ENCODE measurements around the gene ATCAY.

The ATCAY gene

DNA sequence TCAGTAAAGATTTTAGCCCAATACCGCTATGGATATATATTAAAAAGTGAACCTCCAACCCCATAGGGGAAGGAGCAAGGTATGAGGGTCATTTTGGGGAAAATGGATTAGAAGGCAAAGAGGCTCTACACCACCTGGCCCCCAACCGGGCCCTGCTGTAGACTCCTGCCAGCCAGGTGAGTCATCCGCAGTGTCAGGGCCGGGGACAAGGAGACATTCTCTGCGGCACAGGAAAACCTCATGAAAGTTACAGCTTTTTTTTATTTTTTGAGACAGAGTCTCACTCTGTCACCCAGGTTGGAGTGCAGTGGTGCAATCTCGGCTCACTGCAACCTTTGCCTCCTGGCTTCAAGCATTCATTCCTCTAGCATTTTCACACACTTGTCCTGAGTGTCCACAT lies 43.6 kb upstream of the ATCAY start:
- Histone ChIP-seq H3K4me3 (replicated peaks; ENCODE audit: insufficient read depth, low read length) (no peak overlapping the region), H3K27ac (replicated peaks) (no peak overlapping the region), H3K27me3 (ENCODE audit: insufficient read depth, poor library complexity, severe bottlenecking) (no peaks in the 10 kb centered on the region)
- no peak for TF ChIP-seq SPI1 (IDR thresholded peaks at IDR 0.05; ENCODE audit: borderline replicate concordance, low read depth)
- TF ChIP-seq, protein P1, sequence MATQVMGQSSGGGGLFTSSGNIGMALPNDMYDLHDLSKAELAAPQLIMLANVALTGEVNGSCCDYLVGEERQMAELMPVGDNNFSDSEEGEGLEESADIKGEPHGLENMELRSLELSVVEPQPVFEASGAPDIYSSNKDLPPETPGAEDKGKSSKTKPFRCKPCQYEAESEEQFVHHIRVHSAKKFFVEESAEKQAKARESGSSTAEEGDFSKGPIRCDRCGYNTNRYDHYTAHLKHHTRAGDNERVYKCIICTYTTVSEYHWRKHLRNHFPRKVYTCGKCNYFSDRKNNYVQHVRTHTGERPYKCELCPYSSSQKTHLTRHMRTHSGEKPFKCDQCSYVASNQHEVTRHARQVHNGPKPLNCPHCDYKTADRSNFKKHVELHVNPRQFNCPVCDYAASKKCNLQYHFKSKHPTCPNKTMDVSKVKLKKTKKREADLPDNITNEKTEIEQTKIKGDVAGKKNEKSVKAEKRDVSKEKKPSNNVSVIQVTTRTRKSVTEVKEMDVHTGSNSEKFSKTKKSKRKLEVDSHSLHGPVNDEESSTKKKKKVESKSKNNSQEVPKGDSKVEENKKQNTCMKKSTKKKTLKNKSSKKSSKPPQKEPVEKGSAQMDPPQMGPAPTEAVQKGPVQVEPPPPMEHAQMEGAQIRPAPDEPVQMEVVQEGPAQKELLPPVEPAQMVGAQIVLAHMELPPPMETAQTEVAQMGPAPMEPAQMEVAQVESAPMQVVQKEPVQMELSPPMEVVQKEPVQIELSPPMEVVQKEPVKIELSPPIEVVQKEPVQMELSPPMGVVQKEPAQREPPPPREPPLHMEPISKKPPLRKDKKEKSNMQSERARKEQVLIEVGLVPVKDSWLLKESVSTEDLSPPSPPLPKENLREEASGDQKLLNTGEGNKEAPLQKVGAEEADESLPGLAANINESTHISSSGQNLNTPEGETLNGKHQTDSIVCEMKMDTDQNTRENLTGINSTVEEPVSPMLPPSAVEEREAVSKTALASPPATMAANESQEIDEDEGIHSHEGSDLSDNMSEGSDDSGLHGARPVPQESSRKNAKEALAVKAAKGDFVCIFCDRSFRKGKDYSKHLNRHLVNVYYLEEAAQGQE (IDR thresholded peaks at IDR 0.05; ENCODE audit: insufficient replicate concordance, low read depth) = no peak
- TF ChIP-seq, protein P2, sequence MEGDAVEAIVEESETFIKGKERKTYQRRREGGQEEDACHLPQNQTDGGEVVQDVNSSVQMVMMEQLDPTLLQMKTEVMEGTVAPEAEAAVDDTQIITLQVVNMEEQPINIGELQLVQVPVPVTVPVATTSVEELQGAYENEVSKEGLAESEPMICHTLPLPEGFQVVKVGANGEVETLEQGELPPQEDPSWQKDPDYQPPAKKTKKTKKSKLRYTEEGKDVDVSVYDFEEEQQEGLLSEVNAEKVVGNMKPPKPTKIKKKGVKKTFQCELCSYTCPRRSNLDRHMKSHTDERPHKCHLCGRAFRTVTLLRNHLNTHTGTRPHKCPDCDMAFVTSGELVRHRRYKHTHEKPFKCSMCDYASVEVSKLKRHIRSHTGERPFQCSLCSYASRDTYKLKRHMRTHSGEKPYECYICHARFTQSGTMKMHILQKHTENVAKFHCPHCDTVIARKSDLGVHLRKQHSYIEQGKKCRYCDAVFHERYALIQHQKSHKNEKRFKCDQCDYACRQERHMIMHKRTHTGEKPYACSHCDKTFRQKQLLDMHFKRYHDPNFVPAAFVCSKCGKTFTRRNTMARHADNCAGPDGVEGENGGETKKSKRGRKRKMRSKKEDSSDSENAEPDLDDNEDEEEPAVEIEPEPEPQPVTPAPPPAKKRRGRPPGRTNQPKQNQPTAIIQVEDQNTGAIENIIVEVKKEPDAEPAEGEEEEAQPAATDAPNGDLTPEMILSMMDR (IDR thresholded peaks at IDR 0.05; ENCODE audit: insufficient read depth, low read length) = no peak
- TF ChIP-seq POLR2AphosphoS5 (IDR thresholded peaks at IDR 0.05; ENCODE audit: low read depth) = no peak
- no peak for TF ChIP-seq GABPA (IDR thresholded peaks at IDR 0.05; ENCODE audit: low read depth)
- DNase-seq (ENCODE audit: low read depth in 1 of 2, low spot score in 1 of 2) = no peak

DNA sequence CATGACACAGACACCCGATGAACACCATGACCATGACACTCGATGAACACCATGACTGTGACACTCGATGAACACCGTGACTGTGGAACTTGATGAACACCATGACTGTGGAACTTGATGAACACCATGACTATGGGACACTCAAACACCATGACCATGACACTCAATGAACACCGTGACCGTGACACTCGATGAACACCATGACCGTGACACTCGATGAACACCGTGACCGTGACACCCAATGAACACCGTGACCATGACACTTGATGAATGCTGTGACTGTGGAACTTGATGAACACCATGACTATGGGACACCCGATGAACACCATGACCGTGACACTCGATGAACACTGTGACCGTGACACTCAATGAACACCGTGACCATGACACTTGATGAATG lies 43.2 kb upstream of the ATCAY start:
- H3K4me3 ChIP-seq (replicated peaks; ENCODE audit: insufficient read depth, low read length) = no peak overlapping the region
- H3K27ac ChIP-seq (replicated peaks) = no peak overlapping the region
- TF ChIP-seq, protein P2 (IDR thresholded peaks at IDR 0.05; ENCODE audit: insufficient read depth, low read length) = no peak
- TF ChIP-seq, protein P1 (IDR thresholded peaks at IDR 0.05; ENCODE audit: insufficient replicate concordance, low read depth) = no peak
- TF ChIP-seq POLR2AphosphoS5 (IDR thresholded peaks at IDR 0.05; ENCODE audit: low read depth) = no peak
- TF ChIP-seq GABPA (IDR thresholded peaks at IDR 0.05; ENCODE audit: low read depth) = no peak
- TF ChIP-seq SPI1 (IDR thresholded peaks at IDR 0.05; ENCODE audit: borderline replicate concordance, low read depth) = no peak
- no peak for DNase-seq (ENCODE audit: low read depth in 1 of 2, low spot score in 1 of 2)
- no peaks in the 10 kb centered on the region for H3K27me3 ChIP-seq (ENCODE audit: insufficient read depth, poor library complexity, severe bottlenecking)

DNA sequence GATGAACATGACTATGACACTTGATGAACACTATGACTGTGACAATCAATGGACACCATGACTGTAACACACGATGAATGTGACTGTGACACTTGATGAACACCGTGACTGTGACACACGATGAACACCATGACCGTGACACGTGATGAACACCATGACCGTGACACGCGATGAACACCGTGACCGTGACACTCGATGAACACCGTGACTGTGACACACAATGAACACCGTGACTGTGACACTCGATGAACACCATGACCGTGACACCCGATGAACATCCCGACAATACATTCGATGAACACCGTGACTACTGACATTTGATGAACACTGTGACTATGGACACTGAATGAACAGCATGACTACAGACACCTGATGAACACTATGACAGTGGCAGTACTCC lies 42.6 kb upstream of the ATCAY start:
- Histone ChIP-seq H3K4me3 (replicated peaks; ENCODE audit: insufficient read depth, low read length) (no peak overlapping the region), H3K27ac (replicated peaks) (no peak overlapping the region), H3K27me3 (ENCODE audit: insufficient read depth, poor library complexity, severe bottlenecking) (no peaks in the 10 kb centered on the region)
- no peak for TF ChIP-seq POLR2AphosphoS5 (IDR thresholded peaks at IDR 0.05; ENCODE audit: low read depth)
- TF ChIP-seq, protein P1 (IDR thresholded peaks at IDR 0.05; ENCODE audit: insufficient replicate concordance, low read depth) = no peak
- no peak for DNase-seq (ENCODE audit: low read depth in 1 of 2, low spot score in 1 of 2)

DNA sequence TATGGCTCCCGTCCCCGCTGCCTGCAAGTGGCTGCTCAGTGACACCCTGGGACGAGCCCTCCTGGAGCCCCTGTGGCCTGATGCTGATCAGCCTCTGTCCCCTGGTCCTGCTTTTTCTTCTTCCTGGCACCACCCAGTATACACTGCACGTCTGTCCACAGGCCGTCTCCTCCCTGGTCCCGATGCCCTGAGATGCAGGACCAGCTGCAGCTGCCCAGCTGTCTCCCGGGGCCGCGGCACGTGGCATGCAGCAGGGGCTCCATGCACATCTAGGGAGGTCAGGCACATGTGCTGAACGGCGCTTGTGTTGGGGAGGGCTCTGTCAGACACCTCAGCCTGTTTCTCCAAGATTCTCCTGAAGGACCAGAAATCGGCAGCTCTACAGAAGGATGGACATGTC lies 41.8 kb upstream of the ATCAY start:
- DNase-seq (ENCODE audit: low read depth in 1 of 2, low spot score in 1 of 2) = no peak
- Histone ChIP-seq H3K27ac (replicated peaks) (no peak overlapping the region), H3K27me3 (ENCODE audit: insufficient read depth, poor library complexity, severe bottlenecking) (no peaks in the 10 kb centered on the region), H3K4me3 (replicated peaks; ENCODE audit: insufficient read depth, low read length) (no peak overlapping the region)
- TF ChIP-seq, protein P1 (IDR thresholded peaks at IDR 0.05; ENCODE audit: insufficient replicate concordance, low read depth) = no peak
- TF ChIP-seq, protein P2 (IDR thresholded peaks at IDR 0.05; ENCODE audit: insufficient read depth, low read length) = no peak
- TF ChIP-seq POLR2AphosphoS5 (IDR thresholded peaks at IDR 0.05; ENCODE audit: low read depth) (no peak), SPI1 (IDR thresholded peaks at IDR 0.05; ENCODE audit: borderline replicate concordance, low read depth) (no peak), GABPA (IDR thresholded peaks at IDR 0.05; ENCODE audit: low read depth) (no peak)

Data from HL-60 (cell line).